GM19397 (cell line): ENCODE measurements around the gene POLR1H.

Experiments
- ATAC-seq: cut with Tn5 transposase; IDR thresholded peaks from one replicate; pipeline ENCODE4 v1.9.1; 2021; ENCODE audit warnings: mild to moderate bottlenecking, moderate library complexity; ENCODE audit not compliant: unreplicated experiment

The POLR1H gene

GRCh38 chr6:30061858-30062458 is 893 bp downstream of the POLR1H start:
- no peak for ATAC-seq

DNA sequence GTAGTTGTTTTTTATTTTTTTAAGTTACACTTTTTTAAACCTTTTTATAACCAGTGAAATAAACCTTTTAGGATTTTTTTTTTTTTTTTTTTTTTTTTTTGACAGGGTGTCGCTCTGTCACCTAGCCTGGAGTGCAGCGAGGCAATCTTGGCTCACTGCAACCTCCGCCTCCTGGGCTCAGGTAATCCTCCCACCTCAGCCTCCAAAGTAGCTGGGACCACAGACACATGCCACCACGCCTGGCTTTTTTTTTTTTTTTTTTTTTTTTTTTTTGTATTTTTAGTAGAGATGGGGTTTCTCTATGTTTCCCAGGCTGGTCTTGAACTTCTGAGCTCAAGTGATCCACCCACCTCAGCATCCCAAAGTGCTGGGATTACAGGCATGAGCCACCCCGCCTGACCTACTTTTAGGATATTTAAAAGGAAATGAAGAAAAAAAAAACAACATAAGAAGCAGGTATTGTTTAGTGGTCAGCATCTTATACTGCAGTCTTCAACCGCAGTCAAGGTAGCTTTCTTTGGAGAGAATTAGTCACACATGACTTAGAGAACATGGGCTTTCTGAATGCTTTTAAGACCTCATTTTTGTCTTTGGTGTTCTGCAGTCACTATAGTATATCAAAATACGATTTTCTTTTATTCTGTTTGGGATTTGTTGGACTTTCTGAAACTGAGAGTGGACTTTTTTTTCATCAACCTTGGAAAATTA is 1.6 kb downstream of the POLR1H start:
- ATAC-seq, result no peak

DNA sequence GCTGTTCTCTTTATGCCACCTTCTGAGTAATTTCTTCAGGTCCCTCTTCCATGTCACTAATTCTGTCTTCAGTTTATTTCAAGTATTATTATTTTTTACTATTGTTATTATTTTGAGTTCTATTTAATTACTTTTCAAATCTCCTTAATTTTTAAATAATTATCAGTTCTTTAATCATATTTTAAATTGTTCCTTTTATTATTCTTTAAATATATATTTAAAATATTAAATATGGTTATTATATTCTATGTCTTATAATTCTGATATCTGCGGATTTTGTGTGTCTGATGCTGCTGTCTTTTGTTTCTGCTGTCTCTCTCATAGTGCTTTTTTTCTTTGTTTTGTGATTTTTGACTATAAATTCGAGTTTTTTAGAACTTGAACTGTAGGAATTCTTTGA is 2.2 kb downstream of the POLR1H start:
- ATAC-seq, result no peak

GRCh38 chr6:30066082-30066481 is 5.0 kb downstream of the POLR1H start:
- ATAC-seq, result no peak

DNA sequence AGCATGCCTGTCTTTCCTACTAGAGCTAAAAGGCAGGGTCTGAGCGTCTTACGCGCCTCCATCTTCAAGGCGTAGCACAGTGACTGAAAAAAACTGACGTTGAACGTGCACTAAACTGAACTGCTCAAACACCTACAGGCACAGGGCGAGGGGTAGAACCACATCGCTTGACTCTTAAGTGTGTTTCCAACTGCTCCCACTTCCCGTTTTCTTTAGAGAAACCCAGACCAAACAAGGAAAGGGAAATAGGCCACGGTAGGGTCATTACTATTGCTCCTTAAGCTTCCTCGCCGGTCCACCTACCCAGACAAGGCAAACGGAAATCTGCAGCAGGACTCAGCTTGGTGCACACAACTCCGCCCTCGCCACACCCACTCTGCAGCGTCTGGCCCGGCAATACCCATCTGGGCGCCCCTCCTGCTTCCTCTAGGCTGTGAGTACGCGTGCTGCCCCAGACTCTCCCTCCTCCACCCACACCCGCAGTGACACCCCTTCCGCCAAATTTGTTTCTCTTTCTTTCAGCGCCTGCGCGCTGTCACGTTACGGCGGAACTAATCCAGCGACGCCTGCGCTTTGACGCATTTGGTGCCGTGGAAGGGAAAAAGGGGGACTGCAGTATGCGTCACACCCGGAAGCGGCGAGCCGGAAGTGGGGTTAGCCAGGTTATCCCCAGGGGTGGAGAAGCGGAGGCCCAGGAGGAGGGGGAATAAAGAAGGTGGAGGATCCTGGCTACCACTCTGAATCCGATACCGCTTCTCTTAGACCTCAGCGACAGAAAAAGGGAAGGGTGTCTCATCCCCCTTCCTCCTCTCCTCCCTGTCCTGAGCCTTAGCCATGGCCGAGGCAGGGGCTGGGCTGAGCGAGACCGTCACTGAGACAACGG is 5.8 kb downstream of the POLR1H start, which contains the start of gene PPP1R11:
PPP1R11 (plus strand) TSS at position 622 of the 883 bp plus-strand sequence; CDS start at position 835, 213 bp downstream.
- peak; percentile 96 for ATAC-seq

DNA sequence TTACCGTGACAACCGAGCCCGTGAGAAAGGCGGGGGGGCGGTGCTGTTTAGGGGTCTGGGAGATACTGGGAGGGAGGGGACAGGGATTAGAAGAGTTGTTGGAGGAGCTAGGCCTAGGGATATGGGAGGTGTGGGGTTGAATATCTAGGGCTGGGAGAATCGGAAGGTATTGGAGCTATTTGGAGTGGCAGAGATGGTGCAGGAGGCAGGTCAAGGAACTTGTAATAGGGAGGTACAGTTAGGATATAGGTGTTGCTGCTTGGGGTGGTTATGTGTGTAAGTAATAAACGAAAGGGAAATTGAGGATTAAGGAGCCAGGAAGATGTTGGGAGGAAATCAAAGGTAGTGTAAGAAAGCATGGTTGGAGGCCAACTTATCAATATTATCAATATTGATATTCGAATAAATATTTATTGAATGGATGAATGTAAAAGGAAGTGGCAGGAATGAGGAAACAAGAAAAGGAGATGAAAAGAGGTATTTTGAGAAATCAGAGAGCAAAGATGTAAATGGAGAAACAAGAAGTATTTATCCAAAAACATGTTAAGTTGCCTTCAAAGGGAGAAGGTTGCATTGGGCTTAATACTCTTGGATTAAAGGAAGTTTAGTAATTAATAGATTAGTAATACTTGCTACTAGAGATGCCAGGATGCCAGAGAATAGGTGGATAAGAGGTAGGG is 6.5 kb downstream of the POLR1H start:
- no peak for ATAC-seq

GRCh38 chr6:30071081-30071818 is 10.2 kb downstream of the POLR1H start:
- no peak for ATAC-seq

DNA sequence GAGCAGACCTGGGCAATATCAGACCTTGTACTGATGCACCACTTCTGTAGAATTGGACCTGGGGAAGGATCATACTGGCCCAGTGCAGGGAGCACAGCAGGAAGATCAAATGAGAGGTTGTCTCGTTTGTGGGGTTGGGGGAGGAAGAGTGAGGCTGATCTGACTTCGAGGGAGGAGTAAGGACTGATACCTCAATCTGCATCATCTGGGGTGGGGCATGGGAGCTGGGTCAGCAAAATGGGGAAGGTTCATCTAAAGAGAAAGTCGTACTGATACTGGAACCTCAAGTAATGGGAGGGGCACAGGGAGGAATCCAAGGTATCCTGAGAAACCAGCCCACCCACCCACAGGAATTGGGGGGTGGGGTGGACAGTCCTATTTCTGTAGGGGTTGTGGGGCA is 10.8 kb downstream of the POLR1H start:
- no peak for ATAC-seq

- ATAC-seq, result no peak
These were observed 12.6 kb downstream of the POLR1H start for GRCh38 chr6:30073489-30074235.

DNA sequence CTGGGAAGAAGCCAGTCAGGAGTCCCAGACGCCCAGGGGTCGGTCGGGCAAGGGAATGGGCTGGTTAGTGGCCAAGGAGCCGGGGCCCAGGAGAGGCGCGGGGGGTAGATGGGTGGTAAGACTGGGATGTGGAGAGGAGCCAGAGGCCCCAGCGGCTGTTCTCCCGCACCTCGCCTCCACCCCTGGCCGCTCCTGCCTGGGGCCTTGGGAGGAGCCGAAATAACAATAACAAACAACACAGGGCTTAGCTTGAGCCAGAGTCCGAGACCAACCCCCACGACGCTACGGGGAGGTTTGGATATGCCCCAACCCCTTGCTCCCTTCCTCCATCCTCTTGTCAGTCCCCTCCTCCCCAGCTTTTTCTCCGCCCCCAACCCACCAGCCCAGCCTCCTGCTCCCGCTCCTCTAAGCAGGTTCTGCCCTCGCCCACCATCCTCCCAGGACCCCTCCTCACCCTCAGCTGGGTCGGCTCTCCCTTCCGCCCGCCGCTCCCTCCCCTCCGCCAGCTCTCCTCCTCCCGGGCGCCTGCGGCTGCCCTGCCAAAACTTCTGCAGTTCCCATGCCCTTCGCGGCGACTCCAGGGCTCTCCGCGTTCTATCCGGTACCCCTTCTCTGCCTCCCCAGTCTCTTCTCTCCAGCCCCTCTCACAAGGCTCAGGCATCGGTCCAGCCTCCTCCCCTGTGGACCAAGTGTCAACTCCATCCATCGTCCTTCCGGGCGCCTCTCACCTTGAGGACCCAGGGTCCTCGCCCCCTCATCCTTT is 13.4 kb downstream of the POLR1H start:
- no peak for ATAC-seq

DNA sequence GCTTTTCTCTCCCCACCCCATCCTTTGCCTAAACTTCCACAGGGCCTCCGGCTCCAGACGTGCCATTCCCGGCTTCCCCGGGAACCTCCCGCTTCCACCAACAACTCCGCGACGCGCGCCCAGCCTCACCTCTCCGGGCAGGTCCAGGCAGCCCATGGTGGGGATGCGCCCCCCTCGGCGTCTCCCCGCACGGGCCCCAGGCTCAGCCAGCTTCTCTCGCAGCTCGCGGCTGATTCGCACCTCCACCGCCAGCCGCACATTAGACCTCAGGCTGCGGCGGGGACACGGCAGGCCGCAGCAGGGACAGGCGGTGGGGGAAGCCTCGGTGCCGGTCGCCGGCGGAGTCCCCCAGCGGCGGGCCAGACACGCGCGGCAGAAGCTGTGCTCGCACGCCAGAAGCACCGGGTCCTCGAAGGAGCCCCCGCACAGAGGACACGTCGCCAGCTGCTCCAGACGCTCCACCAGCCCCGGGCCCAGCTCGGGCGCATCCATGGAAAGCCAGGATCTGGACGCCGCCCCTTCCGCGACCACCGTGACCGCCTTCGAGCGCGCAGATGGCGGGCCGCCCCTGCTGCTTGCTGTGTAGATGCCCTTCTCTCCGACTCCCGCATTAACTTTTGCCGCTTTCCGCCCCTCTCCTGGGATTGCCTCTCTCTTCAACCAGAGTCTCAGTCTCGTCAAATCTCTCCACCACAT is 14.2 kb downstream of the POLR1H start, which contains the start of gene RNF39:
RNF39 (minus strand) TSS at position 676 of the 696 bp plus-strand sequence; CDS start at position 492, 184 bp downstream.
- ATAC-seq, result no peak

GRCh38 chr6:30075790-30076732 is 15.0 kb downstream of the POLR1H start:
- ATAC-seq, result no peak

DNA sequence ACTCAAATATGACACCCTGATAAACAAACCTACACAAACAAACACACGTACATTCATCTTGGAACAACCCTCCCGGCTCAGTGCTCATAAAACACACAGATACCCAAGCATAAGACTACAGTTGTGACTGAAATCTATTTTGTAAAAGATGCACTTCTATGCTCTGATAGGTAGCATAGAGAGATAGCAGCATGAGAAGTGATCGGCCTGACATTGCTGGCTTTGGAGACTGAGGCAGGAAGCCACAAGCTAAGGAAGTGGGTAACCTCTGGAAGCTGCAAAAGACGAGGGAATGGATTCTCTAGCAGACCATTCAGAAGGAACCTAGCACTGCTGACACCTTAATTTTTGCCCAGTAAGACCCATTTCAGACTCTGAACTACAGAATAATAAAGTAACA is 16.2 kb downstream of the POLR1H start:
- ATAC-seq, result no peak

DNA sequence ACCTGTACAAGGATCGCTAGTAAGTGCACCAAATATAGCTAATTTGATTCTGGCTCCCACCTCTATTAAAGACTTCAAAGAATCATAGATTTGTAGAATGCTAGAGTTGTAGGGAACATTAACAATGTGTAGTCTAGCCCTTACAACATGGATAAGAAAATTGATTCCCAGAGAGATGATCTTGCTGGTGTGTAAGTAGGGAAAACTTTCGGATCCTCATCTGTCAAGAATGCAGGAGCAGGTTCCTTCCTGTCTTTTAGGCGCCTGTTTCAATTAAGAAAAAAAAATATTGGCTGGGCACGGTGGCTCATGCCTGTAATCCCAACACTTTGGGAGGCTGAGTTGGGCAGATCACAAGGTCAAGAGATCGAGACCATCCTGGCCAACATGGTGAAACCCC is 26.8 kb downstream of the POLR1H start:
- ATAC-seq, result no peak

- ATAC-seq, result no peak
These were observed 30.7 kb downstream of the POLR1H start for GRCh38 chr6:30091577-30092381.

GRCh38 chr6:30092852-30093543 is 31.9 kb downstream of the POLR1H start:
- ATAC-seq, result no peak
